ENCODE measurements around the gene FAM25C.
"Not testable (repeated sequence)": the region's sequence is repeated elsewhere in the genome, so short reads cannot be mapped to it uniquely, and the experiment has no call there.

FAM25C gene

GRCh38 chr10:47957158-47957557 lies 42.4 kb downstream of the FAM25C start:
- not testable (repeated sequence) for DNase-seq (ENCODE audit: low read depth in 2 of 2)

DNA sequence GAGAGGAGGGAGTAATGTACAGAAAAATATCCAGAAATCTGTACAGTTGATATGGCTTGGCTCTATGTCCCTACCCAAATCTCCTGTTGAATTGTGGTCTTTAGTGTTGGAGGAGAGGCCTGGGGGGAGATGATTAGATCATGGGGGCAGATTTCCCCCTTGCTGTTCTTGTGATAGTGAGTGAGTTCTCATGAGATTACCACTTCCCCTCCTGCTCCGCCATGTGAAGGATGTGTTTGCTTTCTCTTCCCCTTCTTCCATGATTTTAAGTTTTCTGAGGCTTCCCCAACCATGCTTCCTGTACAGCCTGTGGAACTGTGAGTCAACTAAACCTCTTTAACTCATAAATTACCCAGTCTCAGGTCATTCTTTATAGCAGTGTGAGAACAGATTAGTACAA lies 52.2 kb downstream of the FAM25C start:
- DNase-seq (ENCODE audit: low read depth in 2 of 2): not testable (repeated sequence)

All from stimulated activated CD4-positive, alpha-beta T cell treated with anti-CD3 and anti-CD28 coated beads, Interleukin-1b, Interleukin-23, amount 100 ng/mL, for 4 hours (primary cell).